Right ventricle myocardium inferior (tissue), 1 donor: ENCODE measurements around the gene UBR2. TPM values are rescaled to one million over a fixed set of nuclear protein-coding genes. Genes with fewer than 3 reads are reported as not detected.
A peak's percentile ranks its signal among the peaks of the same experiment; 100 is the strongest.
"Not testable (repeated sequence)": the region's sequence is repeated elsewhere in the genome, so short reads cannot be mapped to it uniquely, and the experiment has no call there.

Source experiments
- ATAC-seq: fragments of 200-7000 bp; cut with Tn5 transposase; one replicate; pipeline ENCODE4 v1.9.1; 2020; ENCODE audit warnings: mild to moderate bottlenecking, moderate library complexity
- DNase-seq: peaks from one replicate; pipeline ENCODE4 v3.0.0; 2021; ENCODE audit errors: missing footprints
- intact Hi-C: fragments of 100-400 bp; cut with DNase I; formaldehyde crosslinking; loops from one replicate; pipeline ENCODE4 v1.11.0; 2022
- total RNA-seq: library from RNA; stranded (reverse); fragmentation: NEBNext Ultra II Directional; extraction: Animal tissue kit (Norgen Biotek cat#: 25700); gene quantifications from one replicate; pipeline ENCODE4 v1.2.1, GENCODE V29; 2021
- donor health status: DM: no; HTN: yes; CAD: no; lungs with severe emphysema.

Gene UBR2
- total RNA-seq, 1 donor from 2014 or later: 31.3 TPM

DNA sequence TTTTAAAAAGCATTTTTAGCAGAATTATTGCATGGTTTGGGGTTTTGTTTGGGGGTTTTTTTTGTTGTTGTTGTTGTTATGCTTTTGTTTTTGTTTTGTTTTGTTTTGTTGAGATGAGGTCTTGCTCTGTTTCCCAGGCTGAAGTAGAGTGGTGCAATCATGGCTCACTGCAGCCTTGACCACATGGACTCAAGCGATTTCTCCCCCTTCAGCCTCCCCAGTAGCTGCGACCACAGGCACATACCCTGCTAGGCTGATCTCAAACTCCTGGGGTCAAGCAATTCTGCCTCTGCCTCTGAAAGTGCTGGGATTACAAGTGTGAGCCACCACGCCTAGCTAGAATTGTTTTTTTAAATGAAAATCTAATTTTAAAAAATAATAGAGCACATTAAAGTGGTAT is 35.7 kb downstream of the UBR2 start:
- ATAC-seq (no peak), DNase-seq (no peak)
- intact Hi-C loops: no loop called here

DNA sequence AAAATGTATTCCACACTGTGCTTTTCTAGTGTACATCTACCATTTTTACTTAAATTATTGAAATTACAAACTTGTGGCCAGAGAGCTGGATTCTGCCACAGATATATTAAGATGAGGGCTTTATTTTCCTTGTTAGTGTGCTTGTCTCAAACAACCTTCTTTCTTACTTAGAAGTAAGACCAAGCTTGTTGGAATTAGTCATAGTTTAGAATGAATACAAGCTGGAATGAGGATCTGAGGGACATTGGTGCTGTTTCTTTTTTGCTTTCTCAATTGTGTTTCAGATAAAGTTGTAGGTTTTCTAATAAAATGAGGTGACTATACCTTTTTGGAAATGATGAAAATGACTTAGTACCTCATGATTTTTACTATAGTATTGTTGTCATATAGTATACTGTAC is 40.3 kb downstream of the UBR2 start:
- intact Hi-C loops: no loop called here
- ATAC-seq (no peak), DNase-seq (no peak)

DNA sequence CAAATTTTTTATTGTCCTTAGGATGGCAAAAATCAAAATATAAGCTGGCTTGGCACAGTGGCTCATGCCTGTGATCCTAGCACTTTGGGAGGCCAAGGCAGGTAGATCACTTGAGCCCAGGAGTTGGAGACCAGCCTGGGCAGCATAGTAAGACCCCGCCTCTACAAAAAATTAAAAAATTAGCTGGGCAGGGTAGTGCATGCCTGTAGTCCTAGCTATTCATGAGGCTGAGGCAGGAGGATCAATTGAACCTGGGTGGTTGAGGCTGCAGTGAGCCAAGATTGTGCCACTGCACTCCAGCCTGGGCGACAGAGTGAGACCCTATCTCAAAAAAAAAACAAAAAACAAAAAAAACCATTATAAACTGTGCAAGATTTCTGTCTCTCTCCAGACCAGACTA is 40.9 kb downstream of the UBR2 start:
- intact Hi-C loops, ATAC-seq, DNase-seq: not testable (repeated sequence)

DNA sequence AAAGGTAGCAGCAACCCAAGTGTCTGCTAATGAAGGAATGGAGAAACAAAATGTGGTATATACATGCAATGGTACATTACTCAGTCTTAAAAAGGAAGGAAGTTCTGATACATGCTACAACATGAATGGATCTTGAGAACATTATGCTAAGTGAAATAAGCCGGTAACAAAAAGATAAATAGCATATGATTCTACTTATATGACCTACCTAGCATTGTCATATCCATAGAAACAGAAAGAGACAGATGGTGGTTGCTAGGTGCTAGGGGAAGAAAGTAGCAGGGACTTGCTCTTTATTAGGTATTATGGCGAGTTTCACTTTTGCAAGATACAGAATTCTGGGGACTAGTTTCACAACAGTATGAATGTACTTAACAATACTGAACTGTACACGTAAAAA is 46.6 kb downstream of the UBR2 start:
- no peak for DNase-seq
- intact Hi-C loops: no loop called here
- ATAC-seq: no peak

DNA sequence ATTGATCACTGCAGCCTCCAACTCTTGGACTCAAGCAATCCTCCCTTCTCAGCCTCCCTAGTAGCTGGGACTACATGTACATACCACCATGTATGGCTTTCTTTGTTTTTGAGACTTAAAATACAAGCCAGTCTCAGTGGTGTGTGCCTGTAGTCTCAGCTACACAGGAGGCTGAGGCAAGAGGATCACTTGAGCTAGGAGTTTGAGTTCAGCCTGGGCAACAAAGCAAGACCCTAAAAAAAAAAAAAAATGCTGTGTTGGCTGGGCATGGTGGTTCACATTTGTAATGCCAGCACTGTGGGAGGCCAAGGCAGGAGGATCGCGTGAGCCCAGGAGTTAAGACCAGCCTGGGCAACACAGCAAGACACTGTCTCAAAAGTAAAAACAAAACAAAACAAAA is 51.7 kb downstream of the UBR2 start:
- no peak for ATAC-seq
- intact Hi-C loops: no loop called here
- no peak for DNase-seq

DNA sequence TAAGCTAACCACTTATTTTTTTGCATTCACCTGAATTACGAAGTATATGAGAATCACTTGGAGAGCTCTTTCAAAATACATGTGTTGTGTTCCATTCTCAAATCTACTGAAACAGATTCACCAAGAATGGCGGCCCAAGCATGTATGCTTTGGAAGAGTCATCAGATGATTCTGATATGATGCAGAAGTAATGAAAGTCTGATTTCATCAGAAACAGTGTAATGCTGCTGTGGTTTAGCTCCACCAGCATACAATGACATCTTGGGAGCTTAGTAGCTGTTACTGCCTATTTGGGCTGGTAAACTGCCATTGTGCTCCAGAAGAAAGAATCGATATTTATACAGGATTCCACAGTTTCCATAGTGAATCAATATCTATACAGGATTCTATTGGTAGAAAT is 52.9 kb downstream of the UBR2 start:
- no peak for DNase-seq
- intact Hi-C loops: no loop called here
- ATAC-seq: no peak

DNA sequence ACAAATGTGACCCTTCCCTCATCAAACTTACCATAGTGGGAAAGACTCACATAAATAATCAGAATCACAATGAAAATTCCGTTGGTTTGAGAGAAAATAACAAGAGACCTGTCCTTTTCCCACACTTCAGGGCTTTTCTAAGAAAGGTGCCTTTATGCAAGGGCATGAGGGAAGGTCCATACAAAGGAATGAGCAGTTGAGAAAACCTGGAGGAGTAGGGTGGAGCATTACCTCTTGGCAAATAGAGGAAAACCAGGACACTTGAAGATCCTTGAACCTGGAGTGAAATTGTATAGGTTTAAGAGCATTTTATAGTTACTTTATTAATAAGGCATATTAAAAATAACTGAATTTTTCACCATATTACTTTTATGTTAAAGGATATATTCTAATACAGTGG is 54.3 kb downstream of the UBR2 start:
- ATAC-seq: no peak
- DNase-seq: no peak
- intact Hi-C loops: no loop called here

DNA sequence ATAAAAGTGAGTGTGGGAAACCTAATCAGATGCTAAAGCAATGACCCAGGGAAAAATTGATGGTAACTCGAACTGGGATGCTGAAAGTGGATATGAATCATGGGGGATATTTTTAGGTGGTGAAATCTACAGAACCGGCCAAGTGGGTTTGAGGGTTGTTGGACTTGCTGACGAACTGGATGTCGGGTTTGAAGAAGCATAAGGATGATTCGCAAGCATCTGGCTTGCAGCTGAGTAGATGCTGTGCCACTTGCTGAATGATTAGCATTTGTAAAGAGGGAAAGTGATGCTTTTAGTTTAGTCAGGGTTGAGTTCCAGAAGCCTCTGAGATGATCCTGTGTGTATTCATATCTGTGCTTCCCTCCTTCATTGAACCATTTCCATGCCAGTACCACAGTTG is 54.9 kb downstream of the UBR2 start:
- intact Hi-C loops: no loop called here
- DNase-seq: no peak
- no peak for ATAC-seq

DNA sequence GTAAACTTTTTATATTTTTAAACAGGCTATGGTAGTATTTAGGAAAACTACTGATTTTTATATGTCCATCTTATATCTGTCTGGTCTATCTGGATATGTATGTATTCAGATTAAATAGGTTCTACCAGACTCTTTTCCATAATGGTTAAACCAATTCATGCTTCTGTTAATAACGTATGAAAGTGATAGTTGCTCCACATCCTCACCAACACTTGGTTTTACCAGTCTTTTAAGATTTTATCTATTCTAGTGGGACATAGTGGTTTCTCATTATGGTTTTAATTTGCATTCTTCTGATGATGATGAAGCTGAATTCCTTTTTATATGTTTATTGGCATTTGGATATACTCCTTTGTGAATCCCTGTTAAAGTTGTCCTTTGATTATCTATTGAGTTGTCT is 56.1 kb downstream of the UBR2 start:
- DNase-seq (no peak), ATAC-seq (no peak)
- intact Hi-C loops: no loop called here

DNA sequence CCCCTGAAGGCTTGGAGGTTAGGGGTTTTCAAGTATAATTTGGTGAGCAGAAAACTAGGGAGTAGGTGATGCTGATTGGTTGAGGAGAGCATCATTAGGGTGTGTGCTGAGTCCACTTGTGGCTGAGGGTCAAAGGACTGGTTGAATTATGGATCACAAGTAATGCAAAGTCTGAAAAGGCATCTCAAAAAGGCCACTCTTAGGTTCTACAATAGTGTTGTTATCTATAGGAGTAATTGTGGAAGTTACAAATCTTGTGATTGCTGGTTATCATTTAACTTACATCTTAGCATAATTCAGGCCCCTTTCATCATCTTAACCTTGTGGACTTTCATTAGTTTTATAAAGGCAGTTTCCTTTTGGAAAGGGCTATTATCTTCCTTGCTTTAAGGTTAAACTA is 60.8 kb downstream of the UBR2 start:
- DNase-seq (no peak), ATAC-seq (no peak)
- intact Hi-C loops: no loop called here

DNA sequence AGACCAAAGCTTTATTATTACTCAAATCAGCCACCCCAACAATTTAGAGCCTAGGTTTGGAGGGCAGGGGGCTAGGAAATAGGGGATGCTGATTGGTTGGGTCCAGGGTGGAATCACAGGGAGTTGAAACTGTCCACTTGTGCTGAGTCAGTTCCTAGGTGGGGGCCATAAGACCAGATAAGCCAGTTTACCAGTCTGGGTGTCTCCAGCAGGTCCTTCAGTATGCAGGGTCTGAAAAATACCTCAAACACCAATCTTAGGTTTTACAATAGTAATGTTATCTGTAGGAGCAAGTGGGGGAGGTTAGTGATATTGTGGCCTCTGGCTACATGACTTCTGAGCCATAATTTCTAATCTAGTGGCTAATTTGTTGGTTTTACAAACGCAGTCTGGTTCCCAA is 63.2 kb downstream of the UBR2 start:
- intact Hi-C loops: no loop called here
- ATAC-seq (no peak), DNase-seq (no peak)

DNA sequence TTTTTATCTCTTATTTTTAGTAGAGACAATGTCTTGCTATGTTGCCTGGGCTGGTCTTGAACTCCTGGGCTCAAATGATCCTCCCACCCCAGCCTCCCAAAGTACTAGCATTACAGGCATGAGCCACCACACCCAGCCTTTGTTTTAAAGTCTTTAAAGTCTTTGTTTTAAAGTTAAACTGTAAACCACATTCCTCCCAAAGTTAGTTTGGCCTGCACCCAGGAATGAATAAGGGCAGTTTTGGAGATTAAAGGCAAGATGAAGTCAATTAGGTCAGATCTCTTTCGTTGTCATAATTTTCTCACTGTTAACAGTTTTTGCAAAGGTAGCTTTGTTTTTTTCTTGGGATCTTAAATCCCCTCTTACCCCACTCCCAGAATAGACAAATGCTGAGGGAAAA is 63.8 kb downstream of the UBR2 start:
- ATAC-seq (no peak), DNase-seq (no peak)
- intact Hi-C loops: no loop called here

DNA sequence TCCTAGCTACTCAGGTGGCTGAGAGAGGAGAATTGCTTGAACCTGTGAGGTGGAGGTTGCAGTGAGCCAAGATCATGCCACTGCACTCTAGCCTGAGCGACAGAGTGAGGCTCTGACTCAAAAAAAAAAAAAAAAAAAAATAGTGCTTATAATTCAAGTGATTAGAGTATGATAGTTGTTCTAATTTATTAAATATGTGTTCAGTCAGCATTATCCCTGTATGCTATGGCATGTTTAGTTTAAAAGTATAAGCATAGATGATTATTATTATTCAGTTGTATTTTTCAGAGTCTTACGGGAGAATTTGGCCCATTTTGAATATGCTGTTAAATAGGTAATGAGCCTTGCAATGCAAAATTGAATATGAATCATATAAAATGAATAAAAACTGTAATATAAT is 64.8 kb downstream of the UBR2 start:
- intact Hi-C loops: no loop called here
- no peak for DNase-seq
- ATAC-seq: no peak

DNA sequence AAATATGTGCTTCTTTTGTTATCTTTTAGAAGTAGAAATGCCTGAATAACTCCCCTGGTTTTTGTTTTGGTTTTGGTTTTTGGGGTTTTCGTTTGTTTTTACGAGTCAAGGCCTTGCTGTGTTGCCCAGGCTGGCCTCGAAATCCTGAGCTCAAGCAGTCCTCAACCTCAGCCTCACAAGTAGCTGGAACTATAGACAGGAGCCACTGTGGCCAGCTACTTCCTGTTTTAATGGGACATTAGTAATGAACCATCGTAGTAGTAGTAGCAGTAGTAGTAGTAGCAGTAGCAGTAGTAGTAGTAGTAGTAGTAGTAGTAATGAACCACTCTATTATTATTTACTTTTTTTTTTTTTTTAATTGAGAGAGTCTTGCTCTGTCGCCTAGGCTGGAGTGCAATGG is 66.0 kb downstream of the UBR2 start:
- intact Hi-C loops: no loop called here
- ATAC-seq (no peak), DNase-seq (no peak)

DNA sequence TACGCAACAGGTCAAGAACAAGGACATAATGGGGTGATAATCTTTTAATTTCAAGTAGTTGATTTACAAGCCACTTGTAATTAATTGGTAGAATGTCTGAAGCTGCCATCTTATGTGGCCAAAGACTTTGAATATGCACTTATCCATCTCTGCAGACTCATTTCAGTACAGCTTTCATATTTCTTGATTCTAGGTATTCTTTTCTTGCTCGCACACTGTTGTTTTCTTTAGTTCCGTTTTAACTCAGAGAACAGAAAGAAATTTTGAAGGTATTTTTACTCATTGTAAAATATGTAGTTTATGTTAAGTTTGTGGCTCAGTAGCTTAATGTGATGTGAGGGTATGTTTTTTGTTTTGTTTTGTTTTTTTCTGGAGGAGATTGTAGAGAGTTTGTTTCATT is 73.9 kb downstream of the UBR2 start:
- ATAC-seq: no peak
- DNase-seq: no peak
- intact Hi-C loops: no loop called here

DNA sequence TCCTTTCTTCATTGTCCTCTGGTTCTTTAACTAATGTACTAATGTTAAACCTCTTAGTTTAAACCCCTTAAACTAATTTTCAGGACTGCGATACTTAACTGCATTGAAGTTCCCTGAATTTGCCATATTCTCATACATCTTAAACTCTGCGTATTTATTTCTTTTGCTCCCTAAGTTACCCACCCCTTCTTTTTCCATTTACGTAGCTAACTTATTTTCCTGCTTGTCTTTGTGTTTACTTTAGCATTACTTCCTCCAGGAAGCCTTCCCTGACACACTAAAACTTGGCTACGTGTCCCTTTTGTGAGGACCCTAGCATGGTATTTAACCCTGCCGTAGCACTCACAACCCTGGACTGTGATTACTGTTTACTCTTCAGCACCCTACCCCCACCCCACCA is 79.0 kb downstream of the UBR2 start:
- DNase-seq: no peak
- intact Hi-C loops: no loop called here
- ATAC-seq: no peak

DNA sequence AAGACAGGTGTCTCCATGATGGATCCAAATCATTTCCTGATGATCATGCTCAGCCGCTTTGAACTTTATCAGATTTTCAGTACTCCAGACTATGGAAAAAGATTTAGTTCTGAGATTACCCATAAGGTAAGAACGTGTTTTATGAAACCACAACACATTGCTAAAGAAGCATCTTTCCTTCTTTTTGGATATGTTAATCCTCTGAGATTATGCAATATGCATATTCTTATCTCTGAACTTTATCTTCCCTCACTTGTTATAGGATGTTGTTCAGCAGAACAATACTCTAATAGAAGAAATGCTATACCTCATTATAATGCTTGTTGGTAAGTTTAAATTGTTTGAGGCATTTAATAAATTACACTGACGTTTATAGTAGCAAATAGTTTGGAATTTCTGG is 80.4 kb downstream of the UBR2 start:
- intact Hi-C loops: no loop called here
- ATAC-seq (no peak), DNase-seq (no peak)

DNA sequence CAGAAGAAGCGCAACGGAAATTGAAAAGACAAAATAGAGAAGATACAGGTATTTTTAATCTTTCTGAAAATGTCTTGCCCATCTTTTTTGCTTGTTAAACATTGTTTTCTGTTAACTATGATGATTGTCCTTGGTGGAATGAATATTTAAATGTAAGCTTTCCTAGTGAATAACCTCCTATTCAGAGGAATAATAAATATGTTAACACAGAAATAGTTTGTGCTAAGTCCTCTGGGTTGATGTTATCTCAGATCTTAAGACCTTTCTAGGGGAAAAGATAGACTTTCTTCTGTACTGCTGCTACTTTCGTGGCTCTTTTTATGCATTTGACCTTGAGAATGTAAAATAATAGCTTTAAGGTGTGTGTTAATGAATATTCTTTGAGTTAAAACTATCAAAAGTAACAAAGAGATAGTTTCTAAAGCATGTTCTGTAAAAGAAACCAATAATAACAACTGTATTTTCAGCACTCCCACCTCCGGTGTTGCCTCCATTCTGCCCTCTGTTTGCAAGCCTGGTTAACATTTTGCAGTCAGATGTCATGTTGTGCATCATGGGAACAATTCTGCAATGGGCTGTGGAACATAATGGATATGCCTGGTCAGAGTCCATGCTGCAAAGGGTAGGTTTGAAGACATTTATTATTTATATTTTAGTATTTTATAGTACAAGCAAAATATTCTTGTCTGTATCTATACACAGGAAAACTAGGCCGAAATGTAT is 88.4 kb downstream of the UBR2 start:
- intact Hi-C loops: no loop called here
- ATAC-seq (no peak), DNase-seq (no peak)

DNA sequence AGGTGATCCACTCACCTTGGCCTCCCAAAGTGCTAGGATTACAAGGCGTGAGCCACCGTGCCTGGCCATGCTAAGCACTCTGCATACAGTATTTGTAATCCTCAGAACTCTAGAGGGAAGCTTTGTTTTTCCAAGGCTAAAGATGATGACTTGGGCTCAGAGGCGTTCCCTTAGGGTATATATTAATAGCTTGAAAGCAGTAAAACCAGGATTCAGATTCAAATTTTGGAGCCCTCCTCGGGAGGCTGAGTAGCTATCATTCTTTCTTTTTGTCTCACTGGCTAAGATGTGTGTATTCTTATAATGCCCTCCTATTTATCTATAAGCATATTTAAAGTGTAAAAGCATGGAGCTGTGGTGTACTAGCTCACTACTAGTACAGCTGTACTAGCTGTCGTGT is 90.0 kb downstream of the UBR2 start:
- intact Hi-C loops: no loop called here
- DNase-seq (no peak), ATAC-seq (no peak)

DNA sequence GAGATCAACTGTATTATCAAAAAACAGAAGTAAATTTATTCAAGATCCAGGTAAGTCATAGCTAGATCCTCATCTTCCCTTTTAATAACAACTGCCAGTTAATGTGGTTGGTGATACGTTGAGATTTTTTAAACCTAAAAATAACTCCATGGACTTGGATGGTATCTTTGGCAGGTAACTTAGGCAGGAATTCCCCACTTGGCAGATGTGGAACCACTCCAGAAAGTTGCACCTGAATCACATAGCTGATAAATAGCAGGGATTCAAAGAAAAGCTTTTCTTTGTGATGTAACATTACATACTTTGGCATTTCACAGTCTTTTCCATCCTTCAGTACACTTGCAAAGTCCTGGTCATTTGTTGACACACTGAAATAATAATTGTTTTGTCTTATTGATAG is 96.0 kb downstream of the UBR2 start:
- ATAC-seq (no peak), DNase-seq (no peak)
- intact Hi-C loops: loop anchor here (5.0 kb wide), 1 partner anchor 232 kb away; a partner anchor contains a TSS

DNA sequence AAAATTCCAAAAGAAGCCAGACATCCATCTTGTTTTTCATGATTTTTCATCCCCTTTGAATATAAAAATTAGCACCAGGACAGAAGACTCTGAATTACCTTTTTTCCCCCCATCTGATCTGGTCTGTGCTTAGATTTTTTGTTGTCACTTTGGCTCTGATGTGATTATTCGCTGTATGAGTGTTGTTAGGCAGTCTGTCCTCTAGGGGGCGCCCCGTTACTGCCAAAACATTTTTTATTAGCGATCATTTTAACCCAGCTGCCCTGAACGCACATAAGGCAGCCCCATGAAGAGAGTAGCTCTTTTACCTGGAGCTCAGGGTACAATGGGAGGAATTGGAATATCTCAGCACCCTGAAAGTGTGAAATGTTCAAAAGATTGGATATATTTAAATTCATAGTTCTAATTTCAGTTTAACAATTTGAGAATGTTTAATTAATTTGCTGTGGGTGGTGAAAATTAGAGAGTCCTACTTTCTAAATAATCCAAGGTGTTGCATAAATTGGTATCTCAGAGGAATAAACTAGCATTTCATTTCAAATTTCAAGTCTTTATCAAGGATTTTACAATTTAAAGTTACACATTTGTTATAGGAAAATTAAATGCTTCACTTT is 97.8 kb downstream of the UBR2 start:
- peak; percentile 86 for DNase-seq
- intact Hi-C loops: loop anchor here (1.0 to 5.0 kb wide), 3 partner anchors 65 to 231 kb away; partner anchors contain the start of gene RPL7L1
- ATAC-seq: peak; percentile 80
